GM12878 (cell line): ENCODE results near the gene CLEC16A. TPM values are rescaled to one million over a fixed set of nuclear protein-coding genes. Genes with fewer than 3 reads are reported as not detected.

Source experiments
- BCLAF1 ChIP-seq: fragments of 450-650 bp; IDR thresholded peaks from 2 replicates; pipeline ENCODE4 v1.6.1; 2017; ENCODE audit warnings: antibody characterized with exemption, mild to moderate bottlenecking, moderate library complexity
- RAD21 ChIP-seq: IDR thresholded peaks from 2 replicates; pipeline ENCODE4 v1.6.1; 2011; ENCODE audit warnings: mild to moderate bottlenecking, low read depth, low read length, moderate library complexity; ENCODE audit not compliant: insufficient read depth
- REST ChIP-seq: IDR thresholded peaks from 2 replicates; pipeline ENCODE4 v1.6.1; 2012; ENCODE audit warnings: mild to moderate bottlenecking, low read depth, low read length
- ZSCAN29 ChIP-seq: fragments of 450-650 bp; IDR thresholded peaks from 2 replicates; pipeline ENCODE4 v1.6.1; 2017; ENCODE audit warnings: mild to moderate bottlenecking, moderate library complexity
- polyA plus RNA-seq, 11 experiments: library from polyadenylated mRNA; depleted of rRNA in 4 of 11; unstranded in 6 of 11; stranded (reverse) in 5 of 11; fragments of >200 nt; fragmentation: Nextera tagmentation in 4 of 11; fragmentation: Illumina TruSeq in 1 of 11; extraction: Ambion mirVana in 4 of 11; extraction: Trizol in 1 of 11; gene quantifications; 1 replicate in 1 of 11; 2 replicates in 10 of 11; pipeline versions ENCODE4 v1.2.1 to v1.2.3, GENCODE V29; 2011 to 2016; ENCODE audit warnings: inconsistent platforms in 2 of 11, missing spikeins in 2 of 11, low read depth in 1 of 11
- total RNA-seq, 4 experiments: library from RNA; depleted of rRNA in 3 of 4; stranded (reverse); fragments of >200 nt in 3 of 4; fragmentation: Illumina TruSeq in 1 of 4; extraction: Trizol in 1 of 4; gene quantifications; 2 replicates each; pipeline versions ENCODE4 v1.2.1 to v1.2.3, GENCODE V29; 2013 to 2021

Gene CLEC16A
- total and polyA plus RNA-seq, 10 of the 15 experiments (the other 5 are each of a cell fraction or from before 2014, with no cell fraction given) = 1.5 to 28.8 (median 19.2) TPM

GRCh38 chr16:11078812-11079459 is 134.6 kb downstream of the CLEC16A start (continued):
- TF ChIP-seq REST (no peak), BCLAF1 (no peak), RAD21 (no peak), ZSCAN29 (no peak)
